ENCODE results near the gene ARID4A.
"Not testable (repeated sequence)": the region's sequence is repeated elsewhere in the genome, so short reads cannot be mapped to it uniquely, and the experiment has no call there.

The ARID4A gene

GRCh38 chr14:58291646-58292045, 6.7 kb upstream of the ARID4A start:
- DNase-seq: no peak

- DNase-seq: no peak
Observed at GRCh38 chr14:58292187-58292586, 6.2 kb upstream of the ARID4A start.

- no peak for DNase-seq
Observed at GRCh38 chr14:58294201-58294600, 4.2 kb upstream of the ARID4A start.

- no peak for DNase-seq
Observed at GRCh38 chr14:58296726-58297125, 1.6 kb upstream of the ARID4A start.

GRCh38 chr14:58297412-58297761, 968 bp upstream of the ARID4A start:
- no peak for DNase-seq

- DNase-seq: peak; percentile 95 to 100 (median 98)
Observed at GRCh38 chr14:58297762-58298476, 436 bp upstream of the ARID4A start.

GRCh38 chr14:58299401-58300330, 1.3 kb downstream of the ARID4A start:
- peak in 1 of 5 experiments; percentile 22 for DNase-seq

- no peak for DNase-seq
Observed at GRCh38 chr14:58301416-58301815, 3.1 kb downstream of the ARID4A start.

- DNase-seq: no peak
Observed at GRCh38 chr14:58305730-58306129, 7.4 kb downstream of the ARID4A start.

- DNase-seq: no peak
Observed at GRCh38 chr14:58307597-58308316, 9.4 kb downstream of the ARID4A start.

GRCh38 chr14:58309086-58309485, 10.7 kb downstream of the ARID4A start:
- DNase-seq: no peak

- no peak for DNase-seq
Observed at GRCh38 chr14:58313699-58314098, 15.3 kb downstream of the ARID4A start.

GRCh38 chr14:58315606-58316005, 17.3 kb downstream of the ARID4A start:
- DNase-seq: no peak

GRCh38 chr14:58327019-58327418, 28.7 kb downstream of the ARID4A start:
- DNase-seq: no peak

- peak; percentile 48 to 96 (median 86) for DNase-seq
Observed at GRCh38 chr14:58331111-58331510, 32.8 kb downstream of the ARID4A start.

GRCh38 chr14:58332561-58332960, 34.2 kb downstream of the ARID4A start:
- no peak for DNase-seq

- not testable (repeated sequence) for DNase-seq
Observed at GRCh38 chr14:58339666-58340065, 41.3 kb downstream of the ARID4A start.

GRCh38 chr14:58341152-58341748, 42.9 kb downstream of the ARID4A start:
- DNase-seq: no peak

- DNase-seq: not testable (repeated sequence)
Observed at GRCh38 chr14:58343535-58343934, 45.2 kb downstream of the ARID4A start.

- peak in 1 of 5 experiments; percentile 3 for DNase-seq
Observed at GRCh38 chr14:58353516-58354299, 55.4 kb downstream of the ARID4A start.

GRCh38 chr14:58354808-58355207, 56.5 kb downstream of the ARID4A start:
- no peak for DNase-seq

GRCh38 chr14:58356268-58356667, 57.9 kb downstream of the ARID4A start:
- DNase-seq: no peak

Data from T-helper 2 cell (primary cell).